Lower lobe of right lung (tissue), 2 donors: ENCODE results near the gene CDK17. TPM values are rescaled to one million over a fixed set of nuclear protein-coding genes. Genes with fewer than 3 reads are reported as not detected.
A peak's percentile ranks its signal among the peaks of the same experiment; 100 is the strongest.

ENCODE experiments used
- ATAC-seq, 2 donors: fragments of 200-7000 bp; cut with Tn5 transposase; one replicate each; pipeline ENCODE4 v1.9.1; 2020 to 2022; ENCODE audit warnings: mild to moderate bottlenecking in 2 of 2, moderate library complexity in 2 of 2
- DNase-seq: peaks from one replicate; pipeline ENCODE4 v3.0.0-alpha.2; 2020
- H3K27ac ChIP-seq: fragments of 200-600 bp; one replicate; pipeline ENCODE4 v1.8.0; 2022
- H3K27me3 ChIP-seq: fragments of 200-600 bp; one replicate; pipeline ENCODE4 v1.8.0; 2022; ENCODE audit warnings: low read depth
- H3K36me3 ChIP-seq: fragments of 200-600 bp; one replicate; pipeline ENCODE4 v1.8.0; 2022; ENCODE audit warnings: mild to moderate bottlenecking
- H3K4me1 ChIP-seq: fragments of 200-600 bp; one replicate; pipeline ENCODE4 v1.8.0; 2022
- H3K4me3 ChIP-seq: fragments of 200-600 bp; one replicate; pipeline ENCODE4 v1.8.0; 2022; ENCODE audit warnings: mild to moderate bottlenecking
- H3K9me3 ChIP-seq: fragments of 200-600 bp; one replicate; pipeline ENCODE4 v1.8.0; 2022
- intact Hi-C: fragments of 100-400 bp; cut with DNase I; formaldehyde crosslinking; loops from one replicate; pipeline ENCODE4 v1.11.0; 2022
- total RNA-seq: library from RNA; stranded (reverse); fragmentation: NEBNext Ultra II Directional; extraction: Animal tissue kit (Norgen Biotek cat#: 25700); gene quantifications from one replicate; pipeline ENCODE4 v1.2.1, GENCODE V29; 2021
- TF ChIP-seq, protein P1 (sequence below): fragments of 200-600 bp; IDR thresholded peaks from one replicate; pipeline ENCODE4 v1.8.0; 2022; ENCODE audit warnings: antibody characterized with exemption, mild to moderate bottlenecking
- donor health status: DM: no; HTN: yes; CAD: no; lungs with severe emphysema.

CDK17 gene
- total RNA-seq, 1 donor from 2014 or later = 41.7 TPM

DNA sequence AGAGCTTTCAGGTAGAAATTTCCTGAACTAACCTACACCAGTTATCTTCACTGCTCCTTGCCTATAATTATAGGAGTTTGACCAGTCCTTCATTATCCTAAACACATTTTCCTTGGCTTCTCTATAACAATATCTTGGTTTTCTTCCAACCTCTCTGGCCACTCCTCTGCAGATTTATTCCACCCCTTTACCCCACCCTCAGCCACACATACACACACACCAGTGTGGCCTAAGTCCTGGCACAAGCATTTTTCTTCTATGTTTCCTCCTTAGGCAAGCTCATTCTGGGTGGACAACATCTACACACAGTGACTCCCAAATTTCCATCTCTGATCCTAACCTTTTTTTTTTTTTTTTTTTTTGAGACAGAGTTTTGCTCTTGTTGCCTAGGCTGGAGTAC, 25.1 kb downstream of the CDK17 start:
- TF ChIP-seq, protein P1, sequence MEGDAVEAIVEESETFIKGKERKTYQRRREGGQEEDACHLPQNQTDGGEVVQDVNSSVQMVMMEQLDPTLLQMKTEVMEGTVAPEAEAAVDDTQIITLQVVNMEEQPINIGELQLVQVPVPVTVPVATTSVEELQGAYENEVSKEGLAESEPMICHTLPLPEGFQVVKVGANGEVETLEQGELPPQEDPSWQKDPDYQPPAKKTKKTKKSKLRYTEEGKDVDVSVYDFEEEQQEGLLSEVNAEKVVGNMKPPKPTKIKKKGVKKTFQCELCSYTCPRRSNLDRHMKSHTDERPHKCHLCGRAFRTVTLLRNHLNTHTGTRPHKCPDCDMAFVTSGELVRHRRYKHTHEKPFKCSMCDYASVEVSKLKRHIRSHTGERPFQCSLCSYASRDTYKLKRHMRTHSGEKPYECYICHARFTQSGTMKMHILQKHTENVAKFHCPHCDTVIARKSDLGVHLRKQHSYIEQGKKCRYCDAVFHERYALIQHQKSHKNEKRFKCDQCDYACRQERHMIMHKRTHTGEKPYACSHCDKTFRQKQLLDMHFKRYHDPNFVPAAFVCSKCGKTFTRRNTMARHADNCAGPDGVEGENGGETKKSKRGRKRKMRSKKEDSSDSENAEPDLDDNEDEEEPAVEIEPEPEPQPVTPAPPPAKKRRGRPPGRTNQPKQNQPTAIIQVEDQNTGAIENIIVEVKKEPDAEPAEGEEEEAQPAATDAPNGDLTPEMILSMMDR = no peak
- H3K9me3 ChIP-seq = no peaks in the 10 kb centered on the region
- intact Hi-C loops = no loop called here
- no peaks in the 10 kb centered on the region for H3K36me3 ChIP-seq
- no peaks in the 10 kb centered on the region for H3K27me3 ChIP-seq
- H3K27ac ChIP-seq = no peak overlapping the region
- H3K4me3 ChIP-seq = no peak overlapping the region
- peaks cover 64% of the 10 kb centered on the region for H3K4me1 ChIP-seq
- no peak for DNase-seq
- ATAC-seq = peak; percentile 29 to 39

DNA sequence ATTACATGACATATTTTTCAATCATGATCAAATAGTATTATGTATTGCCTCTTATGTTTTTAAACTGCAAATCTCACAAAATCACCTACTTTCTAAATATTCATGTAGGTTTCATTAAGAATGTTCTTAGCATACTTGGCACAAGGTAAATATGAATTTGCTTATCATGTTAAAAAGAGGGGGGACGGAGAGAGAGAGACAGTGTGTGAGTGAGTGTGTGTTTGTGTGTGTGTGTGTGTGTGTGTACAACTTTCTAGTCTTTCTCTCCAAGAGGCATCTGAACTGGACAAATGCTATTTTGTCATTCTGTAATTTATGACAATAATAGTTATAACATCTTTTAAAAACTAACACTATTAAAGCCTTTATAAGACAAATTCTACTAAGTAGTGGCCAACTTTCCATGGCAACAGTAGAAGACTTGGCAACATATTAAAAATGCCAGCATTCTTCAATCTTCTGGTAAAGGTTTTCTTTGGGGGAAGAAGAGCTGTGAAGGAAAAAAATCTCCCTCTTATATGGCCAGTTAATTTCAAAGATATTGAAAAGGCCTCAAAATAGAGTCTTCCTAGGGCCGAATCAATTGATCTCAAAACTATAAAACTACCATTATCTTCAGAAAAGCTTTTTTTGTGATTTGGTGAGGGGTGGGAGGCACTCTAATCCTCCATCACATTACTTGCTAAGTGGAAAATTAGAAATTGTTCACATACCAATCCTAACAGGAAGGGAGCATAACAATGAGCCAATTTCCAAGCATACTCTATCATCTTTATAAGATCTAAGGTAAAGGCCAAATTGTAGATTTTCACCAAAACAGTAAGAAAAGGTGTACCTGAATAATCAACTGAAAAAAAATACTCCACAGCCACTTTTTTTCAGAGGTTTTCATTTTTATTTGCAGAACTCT, 28.2 kb downstream of the CDK17 start:
- H3K4me3 ChIP-seq = no peak overlapping the region
- H3K9me3 ChIP-seq = no peaks in the 10 kb centered on the region
- no peak overlapping the region for H3K27ac ChIP-seq
- no peak for ATAC-seq
- no peak for DNase-seq
- peaks cover 79% of the 10 kb centered on the region for H3K4me1 ChIP-seq
- TF ChIP-seq, protein P1 = no peak
- H3K27me3 ChIP-seq = no peaks in the 10 kb centered on the region
- intact Hi-C loops = no loop called here
- H3K36me3 ChIP-seq = no peaks in the 10 kb centered on the region

DNA sequence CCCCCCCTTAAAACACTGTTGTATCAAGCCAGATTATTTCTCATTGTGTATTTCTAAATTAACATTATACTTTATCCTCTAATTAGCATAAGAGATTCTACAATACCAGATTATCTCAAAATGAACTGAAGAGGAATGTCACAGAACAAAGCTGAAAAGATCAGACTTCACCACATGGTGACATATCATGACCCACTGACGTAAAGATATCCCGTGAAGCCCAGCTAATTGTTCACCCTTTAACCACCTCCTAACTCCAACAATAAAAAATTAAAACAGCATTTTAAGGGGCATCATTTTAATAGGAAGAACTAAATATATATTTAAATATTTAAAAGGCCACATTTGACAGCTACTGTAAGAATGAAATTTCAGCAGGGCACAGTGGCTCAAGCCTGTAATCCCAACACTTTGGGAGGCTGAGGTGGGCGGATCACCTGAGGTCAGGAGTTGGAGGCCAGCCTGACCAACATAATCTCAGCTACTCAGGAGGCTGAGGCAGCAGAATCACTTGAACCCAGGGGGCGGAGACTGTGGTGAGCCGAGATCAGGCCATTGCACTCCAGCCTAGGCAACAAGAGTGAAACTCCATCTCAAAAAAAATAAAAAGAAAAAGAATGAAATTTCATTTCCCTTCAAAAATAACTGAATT, 29.0 kb downstream of the CDK17 start:
- Histone ChIP-seq H3K9me3 (no peaks in the 10 kb centered on the region), H3K27ac (no peak overlapping the region), H3K4me1 (peaks cover 75% of the 10 kb centered on the region), H3K4me3 (no peak overlapping the region), H3K27me3 (no peaks in the 10 kb centered on the region), H3K36me3 (no peaks in the 10 kb centered on the region)
- ATAC-seq (peak in 1 of 2 donors; percentile 13), DNase-seq (no peak)
- intact Hi-C loops = no loop called here
- TF ChIP-seq, protein P1 = no peak

- no peak for ATAC-seq
- Histone ChIP-seq H3K36me3 (no peaks in the 10 kb centered on the region), H3K27ac (no peak overlapping the region), H3K4me3 (no peak overlapping the region), H3K4me1 (peaks cover 67% of the 10 kb centered on the region), H3K27me3 (no peaks in the 10 kb centered on the region), H3K9me3 (no peaks in the 10 kb centered on the region)
- intact Hi-C loops = no loop called here
- no peak for DNase-seq
- TF ChIP-seq, protein P1 = no peak
These were observed 31.6 kb downstream of the CDK17 start for GRCh38 chr12:96368687-96369086.

GRCh38 chr12:96368233-96368632, 32.0 kb downstream of the CDK17 start:
- H3K36me3 ChIP-seq = no peaks in the 10 kb centered on the region
- H3K27ac ChIP-seq = peak overlapping the region; percentile 4
- TF ChIP-seq, protein P1 = no peak
- H3K4me3 ChIP-seq = no peak overlapping the region
- intact Hi-C loops = no loop called here
- no peaks in the 10 kb centered on the region for H3K27me3 ChIP-seq
- peaks cover 63% of the 10 kb centered on the region for H3K4me1 ChIP-seq
- no peaks in the 10 kb centered on the region for H3K9me3 ChIP-seq
- peak in 1 of 2 donors; percentile 42 for ATAC-seq
- DNase-seq = no peak
